ENCODE data around the gene NFATC1. TPM values are rescaled to one million over a fixed set of nuclear protein-coding genes. Genes with fewer than 3 reads are reported as not detected.

NFATC1 gene
- total and polyA plus RNA-seq, 7 experiments from 2014 or later: 27.1 to 87.2 (median 53.4) TPM

DNA sequence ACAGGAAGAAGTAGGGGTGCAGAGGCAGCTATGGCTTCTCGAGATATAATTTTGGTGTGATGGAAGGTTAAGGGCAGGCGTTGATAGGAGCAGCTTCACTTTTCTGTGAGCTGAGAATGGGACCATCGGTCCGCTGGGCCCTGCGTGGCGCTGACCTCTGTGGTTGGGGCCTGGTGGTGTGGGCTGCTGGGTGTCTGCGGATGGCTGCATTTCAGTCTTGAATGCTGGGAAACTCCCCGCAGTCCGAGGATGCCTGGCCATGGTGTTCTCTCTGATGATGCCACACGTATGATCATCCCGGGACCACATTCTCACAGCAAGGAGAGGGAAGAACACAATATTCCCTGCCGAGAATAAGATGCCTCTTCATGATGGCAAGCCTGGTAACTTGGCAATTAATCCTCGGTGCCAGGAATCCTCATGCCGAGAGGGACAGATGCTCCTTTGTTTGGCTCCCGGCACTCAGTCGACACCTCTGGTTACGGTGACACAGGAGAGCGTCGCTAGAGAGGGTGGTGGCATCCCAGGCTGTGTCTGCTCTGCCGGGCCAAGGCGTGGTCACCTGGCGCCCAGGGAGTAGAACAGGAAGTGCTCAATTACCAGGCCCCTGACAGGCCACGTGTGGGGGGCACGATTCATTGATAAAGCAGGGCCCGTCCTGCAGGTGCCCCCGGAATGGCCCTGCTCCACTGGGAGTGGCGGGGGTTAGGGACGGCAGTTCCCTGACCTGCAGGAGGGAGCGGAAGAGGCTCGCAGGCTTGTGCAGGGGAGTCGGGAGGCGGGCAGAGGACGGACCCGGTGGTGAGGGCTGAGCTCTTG is 164.5 kb downstream of the NFATC1 start:
- Histone ChIP-seq H3K27me3 (ENCODE audit: control insufficient read depth in 2 of 2, insufficient read depth in 2 of 2, low read length in 2 of 2) (no peaks in the 10 kb centered on the region), H3K4me3 (ENCODE audit: low read length) (no peak overlapping the region), H3K27ac (ENCODE audit: low read depth, low read length) (no peak overlapping the region), H3K36me3 (ENCODE audit: control insufficient read depth in 2 of 3, insufficient read depth in 3 of 3, low read length in 3 of 3) (no peaks in the 10 kb centered on the region), H3K4me1 (ENCODE audit: control insufficient read depth in 2 of 2, insufficient read depth in 2 of 2, low read length in 2 of 2) (no peaks in the 10 kb centered on the region), H3K9me3 (ENCODE audit: control insufficient read depth in 2 of 3, low read length in 3 of 3) (no peaks in the 10 kb centered on the region)
- no peaks in the 10 kb centered on the region for H3K4me1 Mint-ChIP-seq
- DNase-seq (no peak), ATAC-seq (no peak)
- intact Hi-C loops (cut with micrococcal nuclease): no loop called here
- H3K27me3 Mint-ChIP-seq: no peaks in the 10 kb centered on the region
- no peak overlapping the region for H3K4me3 Mint-ChIP-seq
- peaks cover 0 to 5% (median 0%) of the 10 kb centered on the region in 11 donors for H3K9me3 Mint-ChIP-seq
- no peaks in the 10 kb centered on the region for H3K36me3 Mint-ChIP-seq
- CTCF ChIA-PET: no interaction called here
- POLR2A ChIA-PET: no interaction called here
- no peak overlapping the region for H3K27ac Mint-ChIP-seq

DNA sequence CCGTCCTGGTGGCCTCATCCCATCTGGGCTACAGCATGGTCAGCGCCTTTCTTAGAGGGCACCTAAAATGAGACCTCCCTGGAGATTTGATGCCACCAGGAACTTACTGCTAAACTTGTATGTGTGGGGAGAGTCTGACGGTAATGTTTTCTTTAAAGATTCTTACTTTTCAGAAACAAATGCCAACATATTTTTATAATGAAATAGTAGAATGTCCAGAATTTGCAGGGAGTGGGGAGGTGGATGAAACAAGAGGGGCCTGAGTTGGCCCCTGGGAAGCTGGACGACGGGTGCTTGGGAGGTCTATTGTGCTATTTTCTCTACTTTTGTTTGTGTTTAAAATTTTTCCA is 165.1 kb downstream of the NFATC1 start:
- DNase-seq (no peak), ATAC-seq (no peak)
- no peak overlapping the region for H3K27ac Mint-ChIP-seq
- H3K27ac ChIP-seq (ENCODE audit: low read depth, low read length): no peak overlapping the region
- H3K27me3 Mint-ChIP-seq: no peaks in the 10 kb centered on the region
- no peaks in the 10 kb centered on the region for H3K9me3 ChIP-seq (ENCODE audit: control insufficient read depth in 2 of 3, low read length in 3 of 3)
- H3K4me3 ChIP-seq (ENCODE audit: low read length): no peak overlapping the region
- peaks cover 0 to 5% (median 0%) of the 10 kb centered on the region in 11 donors for H3K9me3 Mint-ChIP-seq
- POLR2A ChIA-PET: no interaction called here
- H3K4me1 ChIP-seq (ENCODE audit: control insufficient read depth in 2 of 2, insufficient read depth in 2 of 2, low read length in 2 of 2): no peaks in the 10 kb centered on the region
- no peaks in the 10 kb centered on the region for H3K27me3 ChIP-seq (ENCODE audit: control insufficient read depth in 2 of 2, insufficient read depth in 2 of 2, low read length in 2 of 2)
- H3K36me3 ChIP-seq (ENCODE audit: control insufficient read depth in 2 of 3, insufficient read depth in 3 of 3, low read length in 3 of 3): no peaks in the 10 kb centered on the region
- no peaks in the 10 kb centered on the region for H3K36me3 Mint-ChIP-seq
- intact Hi-C loops (cut with micrococcal nuclease): no loop called here
- CTCF ChIA-PET: no interaction called here
- H3K4me3 Mint-ChIP-seq: no peak overlapping the region
- no peaks in the 10 kb centered on the region for H3K4me1 Mint-ChIP-seq

GRCh38 chr18:79563949-79564348 is 168.2 kb downstream of the NFATC1 start:
- Histone ChIP-seq H3K36me3 (ENCODE audit: control insufficient read depth in 2 of 3, insufficient read depth in 3 of 3, low read length in 3 of 3) (no peaks in the 10 kb centered on the region), H3K27ac (ENCODE audit: low read depth, low read length) (no peak overlapping the region), H3K9me3 (ENCODE audit: control insufficient read depth in 2 of 3, low read length in 3 of 3) (no peaks in the 10 kb centered on the region), H3K4me3 (ENCODE audit: low read length) (no peak overlapping the region), H3K27me3 (ENCODE audit: control insufficient read depth in 2 of 2, insufficient read depth in 2 of 2, low read length in 2 of 2) (no peaks in the 10 kb centered on the region), H3K4me1 (ENCODE audit: control insufficient read depth in 2 of 2, insufficient read depth in 2 of 2, low read length in 2 of 2) (no peaks in the 10 kb centered on the region)
- ATAC-seq (no peak), DNase-seq (no peak)
- Mint-ChIP-seq H3K4me1 (no peaks in the 10 kb centered on the region), H3K36me3 (no peaks in the 10 kb centered on the region), H3K9me3 (peaks cover 0 to 5% (median 0%) of the 10 kb centered on the region in 11 donors), H3K27me3 (no peaks in the 10 kb centered on the region), H3K27ac (no peak overlapping the region), H3K4me3 (no peak overlapping the region)
- ChIA-PET CTCF (no interaction called here), POLR2A (no interaction called here)
- intact Hi-C loops (cut with micrococcal nuclease): no loop called here

DNA sequence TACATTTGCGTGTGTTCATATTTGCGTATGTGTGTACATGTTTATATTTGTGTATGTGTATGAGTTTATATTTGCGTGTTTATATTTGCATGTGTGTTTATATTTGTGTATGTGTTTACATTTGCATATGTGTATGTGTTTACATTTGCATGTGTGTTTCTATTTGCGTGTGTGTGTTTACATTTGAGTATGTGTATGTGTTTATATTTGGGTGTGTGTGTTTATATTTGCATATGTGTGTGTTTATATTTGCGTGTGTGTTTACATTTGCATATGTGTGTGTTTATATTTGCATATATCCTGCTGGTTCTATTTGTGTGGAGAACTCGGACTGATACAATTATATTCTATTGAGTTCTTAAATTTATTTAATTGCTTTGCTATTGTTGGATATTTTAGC is 168.7 kb downstream of the NFATC1 start:
- Mint-ChIP-seq H3K4me3 (no peak overlapping the region), H3K27ac (no peak overlapping the region), H3K4me1 (no peaks in the 10 kb centered on the region), H3K36me3 (no peaks in the 10 kb centered on the region), H3K27me3 (no peaks in the 10 kb centered on the region), H3K9me3 (peaks cover 0 to 5% (median 0%) of the 10 kb centered on the region in 11 donors)
- POLR2A ChIA-PET: no interaction called here
- H3K27ac ChIP-seq (ENCODE audit: low read depth, low read length): no peak overlapping the region
- CTCF ChIA-PET: no interaction called here
- no peaks in the 10 kb centered on the region for H3K36me3 ChIP-seq (ENCODE audit: control insufficient read depth in 2 of 3, insufficient read depth in 3 of 3, low read length in 3 of 3)
- DNase-seq (no peak), ATAC-seq (no peak)
- H3K4me1 ChIP-seq (ENCODE audit: control insufficient read depth in 2 of 2, insufficient read depth in 2 of 2, low read length in 2 of 2): no peaks in the 10 kb centered on the region
- no peak overlapping the region for H3K4me3 ChIP-seq (ENCODE audit: low read length)
- no peaks in the 10 kb centered on the region for H3K9me3 ChIP-seq (ENCODE audit: control insufficient read depth in 2 of 3, low read length in 3 of 3)
- H3K27me3 ChIP-seq (ENCODE audit: control insufficient read depth in 2 of 2, insufficient read depth in 2 of 2, low read length in 2 of 2): no peaks in the 10 kb centered on the region
- intact Hi-C loops (cut with micrococcal nuclease): no loop called here

DNA sequence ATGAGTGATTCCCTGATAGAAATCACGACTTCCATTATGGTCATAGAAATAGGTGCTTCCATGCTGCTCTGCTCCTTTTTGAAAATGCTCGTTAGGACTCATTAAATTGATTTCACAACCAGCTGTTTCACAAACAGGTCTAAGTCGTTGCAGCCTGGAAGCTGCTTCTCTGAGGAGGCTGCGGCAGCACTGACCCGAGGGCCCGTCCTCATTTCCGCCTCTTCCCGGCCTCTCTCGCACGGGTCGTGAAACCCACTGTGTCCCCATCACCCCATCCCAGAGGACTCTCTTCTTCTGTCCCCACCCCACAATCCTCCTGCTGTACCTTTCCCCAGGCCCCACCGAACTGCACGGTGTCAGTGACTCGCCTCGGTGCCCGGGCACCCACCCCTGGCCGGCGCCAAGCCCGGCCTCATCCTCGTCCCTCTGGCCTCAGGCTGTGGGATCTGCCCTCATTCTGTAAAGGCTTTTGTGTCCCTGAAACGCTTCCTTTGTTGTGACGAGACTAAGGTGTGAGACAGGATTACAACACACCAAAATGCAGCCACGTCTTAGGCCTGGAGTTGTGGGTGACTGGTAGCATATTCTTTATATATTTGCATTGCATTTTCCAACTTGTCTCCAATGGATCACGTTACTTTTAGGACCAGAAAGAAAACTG is 171.2 kb downstream of the NFATC1 start:
- POLR2A ChIA-PET: no interaction called here
- no peak overlapping the region for H3K4me3 ChIP-seq (ENCODE audit: low read length)
- H3K27me3 ChIP-seq (ENCODE audit: control insufficient read depth in 2 of 2, insufficient read depth in 2 of 2, low read length in 2 of 2): no peaks in the 10 kb centered on the region
- CTCF ChIA-PET: no interaction called here
- H3K36me3 Mint-ChIP-seq: no peaks in the 10 kb centered on the region
- H3K9me3 Mint-ChIP-seq: peaks cover 0 to 7% (median 2%) of the 10 kb centered on the region in 11 donors
- no peaks in the 10 kb centered on the region for H3K4me1 ChIP-seq (ENCODE audit: control insufficient read depth in 2 of 2, insufficient read depth in 2 of 2, low read length in 2 of 2)
- H3K4me1 Mint-ChIP-seq: no peaks in the 10 kb centered on the region
- no peak overlapping the region for H3K27ac Mint-ChIP-seq
- peaks cover 0 to under 1% (median 0%) of the 10 kb centered on the region in 3 experiments for H3K9me3 ChIP-seq (ENCODE audit: control insufficient read depth in 2 of 3, low read length in 3 of 3)
- intact Hi-C loops (cut with micrococcal nuclease): no loop called here
- H3K27me3 Mint-ChIP-seq: no peaks in the 10 kb centered on the region
- ATAC-seq (no peak), DNase-seq (no peak)
- H3K4me3 Mint-ChIP-seq: no peak overlapping the region
- no peaks in the 10 kb centered on the region for H3K36me3 ChIP-seq (ENCODE audit: control insufficient read depth in 2 of 3, insufficient read depth in 3 of 3, low read length in 3 of 3)
- no peak overlapping the region for H3K27ac ChIP-seq (ENCODE audit: low read depth, low read length)

- Histone ChIP-seq H3K27ac (ENCODE audit: low read depth, low read length) (no peak overlapping the region), H3K27me3 (ENCODE audit: control insufficient read depth in 2 of 2, insufficient read depth in 2 of 2, low read length in 2 of 2) (no peaks in the 10 kb centered on the region), H3K9me3 (ENCODE audit: control insufficient read depth in 2 of 3, low read length in 3 of 3) (peaks cover 0 to 8% (median 0%) of the 10 kb centered on the region in 3 experiments), H3K4me1 (ENCODE audit: control insufficient read depth in 2 of 2, insufficient read depth in 2 of 2, low read length in 2 of 2) (no peaks in the 10 kb centered on the region), H3K36me3 (ENCODE audit: control insufficient read depth in 2 of 3, insufficient read depth in 3 of 3, low read length in 3 of 3) (no peaks in the 10 kb centered on the region), H3K4me3 (ENCODE audit: low read length) (no peak overlapping the region)
- CTCF ChIA-PET: no interaction called here
- intact Hi-C loops (cut with micrococcal nuclease): no loop called here
- DNase-seq (no peak), ATAC-seq (no peak)
- no peak overlapping the region for H3K27ac Mint-ChIP-seq
- POLR2A ChIA-PET: no interaction called here
- H3K27me3 Mint-ChIP-seq: no peaks in the 10 kb centered on the region
- peaks cover 0 to 11% (median 7%) of the 10 kb centered on the region in 11 donors for H3K9me3 Mint-ChIP-seq
- peaks cover 0 to 6% (median 4%) of the 10 kb centered on the region in 5 donors for H3K36me3 Mint-ChIP-seq
- no peaks in the 10 kb centered on the region for H3K4me1 Mint-ChIP-seq
- H3K4me3 Mint-ChIP-seq: no peak overlapping the region
Measured at GRCh38 chr18:79567481-79568147, 171.9 kb downstream of the NFATC1 start.
